Measurements from ENCODE around the gene NAIF1.

Gene NAIF1

DNA sequence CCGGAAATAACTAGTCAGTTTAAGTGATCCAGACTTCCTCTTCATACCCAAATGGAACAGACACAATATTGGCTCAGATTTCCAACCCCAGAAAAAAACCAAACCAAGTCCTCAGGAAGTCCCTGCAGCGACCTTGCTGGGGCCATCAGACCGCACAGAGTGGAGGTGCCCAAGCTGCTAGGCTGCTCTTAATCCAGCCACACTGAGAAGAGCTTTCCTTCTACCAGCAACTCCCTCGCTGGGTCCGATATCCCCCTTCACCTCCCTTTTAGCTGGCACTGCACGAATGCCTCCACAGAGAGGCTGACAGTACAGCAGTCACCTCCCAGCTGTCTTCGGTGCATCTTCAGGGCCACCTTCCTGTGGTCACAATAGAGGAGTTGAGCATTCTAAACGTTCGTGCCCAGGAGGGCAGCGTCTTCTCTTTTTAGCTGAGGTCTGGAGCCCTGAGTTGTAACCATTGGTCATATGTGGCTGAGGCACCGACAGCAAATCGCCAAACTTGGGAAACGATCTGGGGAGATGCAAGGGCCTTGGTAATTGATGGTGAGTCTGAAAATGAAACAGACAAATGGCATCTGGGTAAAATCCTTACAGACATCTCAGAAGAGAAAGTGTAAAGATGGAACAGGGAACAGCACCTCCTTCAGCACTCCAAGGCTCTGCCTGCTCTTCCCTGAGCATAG, 5.7 kb downstream of the NAIF1 start:
- no peak for DNase-seq (ENCODE audit: insufficient read length, low spot score)
- TF ChIP-seq, protein P1, sequence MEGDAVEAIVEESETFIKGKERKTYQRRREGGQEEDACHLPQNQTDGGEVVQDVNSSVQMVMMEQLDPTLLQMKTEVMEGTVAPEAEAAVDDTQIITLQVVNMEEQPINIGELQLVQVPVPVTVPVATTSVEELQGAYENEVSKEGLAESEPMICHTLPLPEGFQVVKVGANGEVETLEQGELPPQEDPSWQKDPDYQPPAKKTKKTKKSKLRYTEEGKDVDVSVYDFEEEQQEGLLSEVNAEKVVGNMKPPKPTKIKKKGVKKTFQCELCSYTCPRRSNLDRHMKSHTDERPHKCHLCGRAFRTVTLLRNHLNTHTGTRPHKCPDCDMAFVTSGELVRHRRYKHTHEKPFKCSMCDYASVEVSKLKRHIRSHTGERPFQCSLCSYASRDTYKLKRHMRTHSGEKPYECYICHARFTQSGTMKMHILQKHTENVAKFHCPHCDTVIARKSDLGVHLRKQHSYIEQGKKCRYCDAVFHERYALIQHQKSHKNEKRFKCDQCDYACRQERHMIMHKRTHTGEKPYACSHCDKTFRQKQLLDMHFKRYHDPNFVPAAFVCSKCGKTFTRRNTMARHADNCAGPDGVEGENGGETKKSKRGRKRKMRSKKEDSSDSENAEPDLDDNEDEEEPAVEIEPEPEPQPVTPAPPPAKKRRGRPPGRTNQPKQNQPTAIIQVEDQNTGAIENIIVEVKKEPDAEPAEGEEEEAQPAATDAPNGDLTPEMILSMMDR (IDR thresholded peaks at IDR 0.05; ENCODE audit: insufficient read depth, missing control alignments): no peak
- FAIRE-seq: no peak

DNA sequence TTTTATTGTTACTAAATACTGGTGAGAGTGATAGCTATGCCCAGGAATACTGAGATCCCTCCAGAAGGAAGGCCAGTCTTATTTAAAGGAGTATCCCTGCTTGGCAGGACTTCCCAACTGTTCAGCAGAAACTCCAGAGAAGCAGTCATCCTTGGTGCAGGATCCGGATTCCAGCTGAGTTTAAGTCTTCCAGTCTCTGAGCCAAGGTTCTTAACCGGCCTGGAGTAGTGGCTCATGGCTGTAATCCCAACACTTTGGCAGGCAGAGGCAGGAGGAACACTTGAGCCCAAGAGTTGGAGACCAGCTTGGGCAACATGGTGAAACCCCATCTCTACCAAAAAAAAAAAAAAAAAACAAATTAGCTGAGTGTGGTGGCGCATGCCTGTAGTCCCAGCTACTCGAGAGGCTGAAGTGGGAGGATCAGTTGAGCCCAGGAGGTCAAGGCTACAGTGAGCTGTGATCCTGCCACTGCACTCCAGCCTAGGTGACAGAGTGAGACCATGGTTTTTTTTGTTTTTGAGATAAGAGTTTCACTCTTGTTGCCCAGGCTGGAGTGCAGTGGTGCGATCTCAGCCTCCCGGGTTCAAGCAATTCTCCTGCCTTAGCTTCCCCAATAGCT, 7.6 kb downstream of the NAIF1 start:
- no peak for DNase-seq (ENCODE audit: insufficient read length, low spot score)
- FAIRE-seq: no peak
- TF ChIP-seq, protein P1 (IDR thresholded peaks at IDR 0.05; ENCODE audit: insufficient read depth, missing control alignments): no peak

DNA sequence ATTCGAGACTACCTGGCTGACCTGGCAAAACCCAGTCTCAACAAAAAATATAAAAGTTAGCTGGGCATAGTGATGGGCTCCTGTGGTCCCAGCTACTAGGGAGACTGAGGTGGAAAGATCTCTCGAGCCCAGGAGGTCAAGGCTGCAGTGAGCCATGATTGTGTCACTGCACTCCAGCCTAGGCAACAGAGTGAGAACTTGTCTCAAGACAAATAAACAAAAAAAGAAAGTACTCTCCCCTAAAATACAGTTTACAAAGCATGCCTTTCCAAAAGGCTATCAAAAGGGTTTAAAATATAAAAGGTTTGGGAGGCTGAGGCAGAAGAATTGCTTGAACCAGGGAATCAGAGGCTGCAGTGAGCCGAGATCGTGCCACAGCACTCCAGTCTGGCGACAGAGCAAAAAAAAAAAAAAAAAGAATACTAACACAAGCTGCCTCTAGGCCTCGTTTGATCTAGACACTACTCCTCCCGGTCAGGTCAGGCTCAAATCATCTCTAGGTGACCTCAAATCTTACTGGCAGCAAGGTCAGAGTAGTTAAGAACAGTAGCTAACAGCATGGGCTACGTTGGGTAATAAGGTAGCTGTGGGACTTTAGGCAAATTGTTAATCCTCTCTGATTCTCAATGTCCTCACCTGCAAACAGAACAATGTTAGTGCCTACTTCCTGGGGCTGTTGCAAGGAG, 9.3 kb downstream of the NAIF1 start:
- DNase-seq (ENCODE audit: insufficient read length, low spot score) (no peak), FAIRE-seq (no peak)
- TF ChIP-seq, protein P1 (IDR thresholded peaks at IDR 0.05; ENCODE audit: insufficient read depth, missing control alignments): no peak

DNA sequence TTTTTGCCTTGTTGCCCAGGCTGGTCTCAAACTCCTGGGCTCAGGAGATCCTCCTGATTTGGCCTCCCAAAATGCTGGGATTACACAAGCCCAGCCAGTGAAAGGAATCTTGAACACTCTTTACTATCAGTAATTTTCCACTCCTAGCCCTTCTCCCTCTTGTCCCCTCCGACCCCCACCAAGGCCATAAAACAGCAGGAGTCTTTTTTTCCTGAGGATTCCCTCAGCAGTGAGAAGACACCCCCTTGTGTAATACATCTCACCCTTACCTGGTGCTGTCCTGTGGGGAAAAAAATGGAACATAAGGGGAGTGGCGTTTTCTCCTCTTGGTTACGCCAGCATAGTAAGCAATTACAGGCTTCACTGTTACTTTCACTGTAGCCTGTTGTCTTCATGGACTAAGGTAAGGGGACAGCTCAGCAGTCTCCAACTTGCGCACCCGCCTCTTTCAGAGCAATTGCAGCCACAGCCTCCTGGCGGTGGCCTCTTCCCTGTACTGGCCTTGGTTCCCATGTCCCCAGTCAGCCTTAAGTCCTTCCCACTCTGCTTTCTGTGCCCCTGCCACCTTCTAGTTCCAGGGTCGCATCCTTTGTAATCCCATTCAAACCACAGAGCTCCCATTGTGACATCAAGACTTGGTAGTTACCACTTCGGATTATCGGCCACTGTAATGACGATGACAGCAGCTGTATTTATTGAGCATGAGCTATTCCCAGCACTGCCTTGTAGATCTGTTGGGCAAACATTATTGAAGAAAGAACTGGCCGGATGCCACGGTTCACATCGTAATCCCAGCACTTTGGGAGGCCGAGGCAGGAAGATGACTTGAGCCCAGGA, 10.0 kb downstream of the NAIF1 start:
- DNase-seq (ENCODE audit: insufficient read length, low spot score) (no peak), FAIRE-seq (no peak)
- TF ChIP-seq, protein P1 (IDR thresholded peaks at IDR 0.05; ENCODE audit: insufficient read depth, missing control alignments): no peak

DNA sequence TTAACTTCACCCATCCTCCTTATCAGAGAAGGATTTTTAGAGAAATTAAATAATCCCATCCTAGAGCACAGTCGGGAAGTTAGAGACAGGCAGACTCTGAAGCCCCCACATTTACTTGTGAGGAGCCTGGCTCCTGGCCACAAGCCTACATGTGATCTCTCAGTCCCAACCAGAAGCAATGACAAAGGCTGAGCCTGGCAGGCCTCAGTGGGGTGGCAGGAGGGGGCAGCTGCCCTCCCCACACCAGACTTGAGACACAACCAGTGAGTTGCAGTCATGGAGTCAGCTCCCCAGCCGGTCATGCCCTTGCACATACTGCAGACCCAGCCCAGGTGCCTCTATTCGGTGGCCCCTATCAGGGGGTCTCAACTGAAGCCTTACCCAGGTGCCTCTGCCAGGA, 11.0 kb downstream of the NAIF1 start:
- no peak for DNase-seq (ENCODE audit: insufficient read length, low spot score)
- TF ChIP-seq, protein P1 (IDR thresholded peaks at IDR 0.05; ENCODE audit: insufficient read depth, missing control alignments): no peak
- no peak for FAIRE-seq

DNA sequence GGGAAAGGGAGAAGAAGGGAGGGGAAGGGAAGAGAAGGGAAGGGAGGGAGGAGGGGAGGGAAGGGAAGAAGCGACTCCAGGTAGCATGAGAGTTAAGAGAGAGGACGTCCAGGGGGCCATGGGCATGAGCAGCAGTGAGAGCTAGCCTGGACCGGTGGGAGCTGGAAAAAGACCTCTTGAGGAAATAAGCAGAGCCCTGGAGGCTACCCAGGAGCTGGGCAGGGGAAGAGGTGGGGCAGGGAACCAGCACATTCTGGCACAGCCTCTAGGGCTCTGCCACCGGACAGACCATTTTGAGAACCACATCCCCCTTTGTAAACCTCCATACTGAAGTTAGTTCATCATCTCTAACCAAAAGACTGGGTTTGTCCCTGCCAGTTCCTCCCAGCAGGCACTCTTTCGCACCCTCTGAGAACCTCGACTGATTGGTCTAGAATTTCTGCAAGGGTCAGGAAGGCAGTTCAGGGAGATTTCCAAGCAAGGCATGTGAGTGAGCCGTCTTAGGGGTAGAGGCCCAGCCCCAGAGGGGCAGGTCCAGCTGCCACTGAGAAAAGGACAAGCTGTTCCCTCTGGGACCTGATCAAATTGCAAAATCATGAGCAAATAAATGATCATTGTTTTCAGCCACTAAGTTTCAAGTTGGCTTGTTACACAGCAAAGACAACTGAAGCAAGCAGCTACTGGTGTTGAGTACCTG, 11.6 kb downstream of the NAIF1 start:
- DNase-seq (ENCODE audit: insufficient read length, low spot score) (no peak), FAIRE-seq (no peak)
- TF ChIP-seq, protein P1 (IDR thresholded peaks at IDR 0.05; ENCODE audit: insufficient read depth, missing control alignments): no peak

All from D721Med (cell line).